Activated T-cell treated with anti-CD3 and anti-CD28 coated beads for 48 hours (primary cell): ENCODE data around the gene ZDHHC20.
A peak's percentile ranks its signal among the peaks of the same experiment; 100 is the strongest.

Experiments
- DNase-seq: peaks from one replicate; pipeline ENCODE4 v3.0.0-alpha.2; 2020; ENCODE audit warnings: low read depth

The ZDHHC20 gene, protein sequence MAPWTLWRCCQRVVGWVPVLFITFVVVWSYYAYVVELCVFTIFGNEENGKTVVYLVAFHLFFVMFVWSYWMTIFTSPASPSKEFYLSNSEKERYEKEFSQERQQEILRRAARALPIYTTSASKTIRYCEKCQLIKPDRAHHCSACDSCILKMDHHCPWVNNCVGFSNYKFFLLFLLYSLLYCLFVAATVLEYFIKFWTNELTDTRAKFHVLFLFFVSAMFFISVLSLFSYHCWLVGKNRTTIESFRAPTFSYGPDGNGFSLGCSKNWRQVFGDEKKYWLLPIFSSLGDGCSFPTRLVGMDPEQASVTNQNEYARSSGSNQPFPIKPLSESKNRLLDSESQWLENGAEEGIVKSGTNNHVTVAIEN

DNA sequence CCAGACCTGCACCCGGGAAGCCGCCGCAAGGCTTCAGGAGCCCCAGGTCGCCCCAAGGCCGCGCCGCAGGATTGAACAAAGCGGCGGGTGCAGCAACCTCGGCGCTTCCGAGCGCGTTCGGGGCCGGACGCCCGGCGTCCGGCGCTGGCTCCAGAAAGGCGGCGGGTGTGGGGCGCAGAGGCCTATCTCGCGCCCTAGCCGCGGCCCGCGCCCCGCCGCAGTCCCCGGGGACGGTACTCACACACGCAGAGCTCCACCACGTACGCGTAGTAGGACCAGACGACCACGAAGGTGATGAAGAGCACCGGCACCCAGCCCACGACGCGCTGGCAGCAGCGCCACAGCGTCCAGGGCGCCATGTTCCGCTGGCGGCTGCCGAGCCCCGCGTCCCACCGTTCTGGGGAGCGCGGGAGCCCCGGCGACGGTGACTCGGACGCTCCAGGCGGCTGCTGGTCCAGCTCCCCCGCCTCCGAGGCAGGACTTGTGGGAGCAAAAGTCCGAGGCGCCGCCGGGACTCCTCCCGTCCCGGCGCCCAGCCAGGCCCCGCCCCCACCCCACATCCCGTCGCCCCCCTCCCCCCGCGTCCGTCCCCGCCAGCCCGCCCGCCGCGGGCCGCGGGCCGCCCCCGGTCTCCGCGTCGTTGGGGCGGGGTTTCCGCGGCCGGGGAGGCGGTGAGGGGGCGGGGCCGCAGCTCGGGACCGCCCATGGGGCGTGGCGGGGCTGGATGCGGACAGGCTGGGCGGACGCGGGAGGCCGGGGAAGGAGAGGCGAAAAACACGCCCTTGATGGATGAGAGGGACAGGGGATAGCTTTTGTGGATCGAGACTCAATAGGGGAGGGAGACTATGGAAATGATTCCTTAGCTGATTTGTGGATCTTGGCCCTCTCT is at the start of gene ZDHHC20:
TSS of gene ZDHHC20 (minus strand) at position 491 of the 889 bp plus-strand sequence. CDS start at position 359, 132 bp downstream.
- DNase-seq, result peak; percentile 93

DNA sequence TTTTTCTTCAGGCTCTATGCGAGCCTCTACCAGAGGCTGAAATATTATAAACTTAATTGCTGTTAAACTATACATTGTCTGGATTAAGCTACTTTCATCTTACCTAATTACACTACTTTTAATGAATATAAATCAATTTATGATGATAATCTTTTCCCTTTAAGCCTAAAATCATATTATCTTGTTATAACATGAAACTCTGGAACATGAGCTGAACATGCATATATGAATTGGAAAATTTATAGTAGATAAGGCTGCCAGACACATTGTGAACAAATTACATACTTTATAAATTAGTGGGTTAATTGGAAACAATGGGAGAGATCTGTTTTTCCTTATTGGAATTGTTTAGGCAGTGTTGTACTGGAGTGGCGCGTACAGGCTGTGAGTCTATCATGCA is 45.3 kb upstream of the ZDHHC20 start:
- DNase-seq, result no peak

DNA sequence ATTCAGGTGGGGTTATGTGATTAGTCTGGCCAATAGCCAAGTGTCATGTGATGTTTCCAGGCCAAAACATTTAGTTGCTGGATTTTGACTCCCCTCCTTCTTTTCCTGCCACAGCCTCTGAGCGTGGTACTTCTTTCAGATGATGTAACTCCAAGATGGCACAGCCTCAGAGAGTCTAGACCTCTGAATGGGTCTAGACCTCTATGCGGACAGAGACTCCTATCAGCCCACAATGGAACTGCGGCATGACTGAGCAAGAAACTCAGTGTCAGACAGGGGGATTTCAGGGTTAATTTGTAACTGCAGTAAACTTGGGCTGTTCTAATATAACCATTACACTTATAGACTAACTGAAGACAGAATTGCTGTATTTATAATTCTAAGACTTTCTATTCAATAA is 42.6 kb upstream of the ZDHHC20 start:
- DNase-seq, result no peak

DNA sequence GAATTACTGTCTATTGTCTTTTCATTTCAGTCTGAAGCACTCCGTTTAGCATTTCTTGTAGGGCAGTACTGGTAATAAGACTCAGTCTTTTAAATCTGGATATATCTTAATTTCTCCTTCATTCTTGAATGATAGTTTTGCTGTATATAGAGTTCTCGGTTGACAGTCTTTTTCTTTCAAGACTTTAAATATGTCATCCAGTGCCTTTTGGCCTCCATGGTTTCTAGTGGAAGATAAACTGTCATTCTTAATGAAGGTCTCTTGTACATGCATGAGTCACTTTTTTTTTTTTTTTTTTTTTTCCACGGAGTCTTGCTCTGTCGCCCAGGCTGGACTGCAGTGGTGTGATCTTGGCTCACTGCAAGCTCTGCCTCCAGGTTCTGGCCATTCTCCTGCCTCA is 27.2 kb upstream of the ZDHHC20 start:
- no peak for DNase-seq

DNA sequence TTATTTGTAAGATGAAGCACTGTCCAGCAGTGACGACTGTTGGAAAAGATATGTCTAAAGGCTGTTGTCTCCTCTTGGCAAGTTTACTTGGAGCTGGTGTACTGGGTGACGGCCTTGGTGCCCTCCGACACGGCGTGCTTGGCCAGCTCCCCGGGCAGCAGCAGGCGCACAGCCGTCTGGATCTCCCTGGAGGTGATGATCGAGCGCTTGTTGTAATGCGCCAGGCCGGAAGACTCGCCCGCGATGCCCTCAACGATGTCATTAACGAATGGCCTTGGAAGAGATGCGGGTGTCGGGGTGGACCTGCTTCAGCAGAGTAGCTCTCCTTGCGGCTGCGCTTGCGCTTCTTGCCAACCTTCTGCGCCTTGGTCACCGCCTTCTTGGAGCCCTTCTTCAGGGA is 24.6 kb upstream of the ZDHHC20 start:
- no peak for DNase-seq

DNA sequence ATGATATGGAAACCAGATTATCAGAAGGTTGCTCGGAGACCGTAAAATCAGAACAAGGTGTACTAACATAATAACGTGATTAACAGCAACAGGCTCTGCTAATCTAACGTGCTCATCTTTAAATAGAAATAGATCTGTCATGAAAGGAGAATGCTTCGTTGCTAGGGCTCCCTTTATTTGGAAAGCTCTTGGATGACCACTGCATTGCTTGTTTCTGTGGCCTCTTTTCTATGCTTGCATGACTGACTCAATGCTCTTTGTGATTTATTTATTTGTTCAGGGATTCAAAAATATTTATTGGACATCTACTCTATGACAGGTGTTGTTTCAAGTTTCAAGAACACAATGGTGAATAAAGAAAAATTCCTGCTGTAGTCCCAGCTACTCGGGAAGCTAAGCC is 22.3 kb upstream of the ZDHHC20 start:
- DNase-seq, result no peak

DNA sequence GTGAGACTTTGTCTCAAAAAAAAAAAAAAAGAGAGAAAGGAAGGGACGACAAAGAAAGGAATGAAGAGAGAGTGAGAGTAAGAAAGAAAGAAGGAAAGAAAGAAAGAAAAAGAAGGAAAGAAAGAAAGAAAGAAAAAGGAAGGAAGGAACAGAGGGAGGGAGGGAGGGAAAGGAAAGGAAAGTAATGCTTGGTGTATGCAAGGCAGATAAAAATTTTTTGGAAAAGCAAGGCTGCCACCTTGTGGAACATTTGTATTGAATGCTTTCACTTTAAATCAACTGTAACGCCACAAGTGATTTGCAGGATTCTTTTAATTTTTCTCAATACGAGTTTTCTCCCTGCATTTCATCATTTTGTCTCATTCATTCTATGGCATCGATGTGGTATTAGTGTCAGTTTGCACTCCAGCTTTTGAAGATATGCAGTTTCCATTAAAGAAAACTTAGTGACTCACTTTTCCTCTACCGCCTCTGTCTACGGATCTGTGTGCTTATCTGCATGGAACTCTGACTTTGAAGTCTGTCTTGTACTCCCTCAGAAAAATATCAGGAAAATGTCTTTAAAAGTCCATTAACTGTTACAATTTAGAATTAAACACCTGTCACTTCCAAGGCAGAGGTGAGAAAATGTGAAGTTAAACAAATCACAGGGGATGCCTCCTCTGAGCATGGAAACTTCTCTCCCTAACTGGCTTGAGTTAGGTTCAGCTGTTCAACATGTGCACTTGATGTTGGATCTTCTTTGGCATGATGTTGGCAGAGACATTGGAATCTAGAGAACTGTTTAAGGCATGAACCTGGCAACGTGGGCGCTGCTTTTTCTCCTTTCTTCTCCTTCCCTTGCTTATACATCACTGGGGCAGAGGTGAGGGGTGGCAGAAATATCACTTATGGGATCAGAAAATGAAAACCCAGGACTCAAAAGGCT is 20.0 kb upstream of the ZDHHC20 start:
- no peak for DNase-seq

DNA sequence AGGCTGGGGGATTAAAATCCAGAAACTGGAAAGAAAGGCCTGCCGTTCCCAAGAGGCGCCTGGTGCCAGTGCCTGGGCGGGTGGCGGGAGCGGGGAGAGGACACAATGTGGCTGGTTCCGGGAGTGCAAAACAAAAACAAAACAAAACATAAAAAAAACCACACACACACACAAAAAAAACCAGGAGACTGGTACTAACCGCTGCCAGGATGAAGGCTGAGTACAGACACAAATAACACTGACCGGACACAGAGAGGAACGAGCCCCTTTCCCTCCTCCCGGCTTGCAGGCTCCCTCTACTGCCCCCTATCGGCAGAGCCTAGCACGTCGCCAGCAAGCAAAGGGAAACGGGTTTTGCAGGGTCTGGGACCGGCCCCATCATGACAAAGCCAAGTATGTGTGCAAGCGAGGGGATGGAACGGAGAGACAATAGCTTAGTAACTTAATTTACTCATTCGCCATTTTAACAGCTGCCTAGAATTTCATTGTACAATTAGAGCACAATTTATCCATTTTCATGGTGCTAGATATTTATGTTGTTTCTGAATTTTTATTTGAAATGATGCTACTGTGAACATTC is 17.9 kb upstream of the ZDHHC20 start:
- DNase-seq, result peak; percentile 70

DNA sequence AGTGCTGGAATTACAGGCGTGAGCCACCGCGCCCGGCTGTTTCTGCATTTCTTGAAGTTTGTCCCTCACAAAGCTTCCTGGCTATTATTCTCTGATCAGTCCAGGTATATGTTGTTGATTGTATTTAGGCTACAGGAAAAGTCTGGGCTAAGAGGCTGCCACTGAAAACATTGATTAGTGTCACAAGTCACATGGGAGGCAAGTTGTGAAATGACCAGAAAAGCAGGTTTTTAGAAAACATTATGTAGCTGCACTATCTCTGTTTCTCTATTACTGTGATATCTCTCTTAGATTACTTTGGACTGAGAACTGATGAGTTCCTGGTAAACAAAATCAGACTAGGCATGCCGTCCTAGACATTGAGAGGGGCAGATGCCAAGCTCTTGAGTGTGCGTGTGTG is 16.0 kb upstream of the ZDHHC20 start:
- no peak for DNase-seq

DNA sequence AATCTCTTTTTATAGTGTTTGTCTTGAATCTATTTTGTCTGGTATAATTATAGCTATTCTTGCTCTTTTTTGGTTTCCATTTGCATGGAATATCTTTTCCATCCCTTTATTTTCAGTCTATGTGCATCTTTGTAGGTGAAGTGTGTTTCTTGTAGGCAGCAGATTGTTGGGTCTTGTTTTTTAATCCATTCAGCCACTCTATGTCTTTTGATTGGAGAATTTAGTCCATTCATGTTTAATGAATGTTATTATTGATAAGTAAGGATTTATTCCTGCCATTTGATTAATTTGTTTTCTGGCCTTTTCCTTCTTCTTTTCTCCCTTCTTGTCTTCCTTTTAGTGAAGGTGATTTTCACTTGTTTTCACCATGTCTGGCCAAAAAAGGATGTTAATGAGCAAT is 11.7 kb upstream of the ZDHHC20 start:
- DNase-seq, result no peak

DNA sequence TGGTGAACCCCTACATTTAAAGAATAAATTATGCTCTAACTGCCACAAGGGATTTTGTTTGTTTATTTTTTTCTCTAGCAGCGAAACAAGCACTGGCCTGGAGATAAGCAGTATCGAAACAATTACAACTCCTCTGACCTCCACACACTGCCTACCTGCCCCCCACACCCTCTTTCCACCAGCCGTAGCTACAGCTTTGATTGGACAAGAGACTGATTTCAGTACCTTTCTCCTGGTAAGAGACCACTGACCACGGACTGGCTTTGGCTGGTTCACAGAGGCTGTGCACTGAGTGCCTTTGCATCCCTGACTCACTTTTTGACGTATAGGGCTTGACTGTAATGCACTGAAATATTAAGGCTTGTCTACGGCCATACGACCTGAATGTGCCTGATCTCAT is 7.4 kb upstream of the ZDHHC20 start:
- no peak for DNase-seq

DNA sequence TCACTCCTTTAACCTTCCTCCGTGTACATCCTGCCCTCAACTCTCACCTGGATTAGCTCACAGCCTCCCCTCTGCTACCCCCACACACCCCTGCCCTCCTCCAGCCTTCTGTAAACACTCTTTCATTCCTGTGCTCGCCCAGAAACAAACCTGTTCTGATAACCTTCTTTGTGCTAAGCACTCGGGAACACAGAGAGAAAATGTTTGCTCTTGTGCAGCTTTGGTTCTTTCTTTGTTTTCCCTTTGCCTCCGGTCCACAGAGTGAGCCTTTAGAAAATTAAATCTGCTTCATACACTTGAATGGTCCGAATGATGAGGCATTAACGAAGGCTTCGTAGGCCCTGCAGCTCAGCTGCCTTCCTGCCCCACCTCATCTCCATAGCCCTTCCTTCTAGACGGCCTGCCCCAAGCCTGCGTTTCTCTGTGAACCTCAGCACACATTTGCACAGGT is 6.6 kb upstream of the ZDHHC20 start:
- DNase-seq, result no peak

DNA sequence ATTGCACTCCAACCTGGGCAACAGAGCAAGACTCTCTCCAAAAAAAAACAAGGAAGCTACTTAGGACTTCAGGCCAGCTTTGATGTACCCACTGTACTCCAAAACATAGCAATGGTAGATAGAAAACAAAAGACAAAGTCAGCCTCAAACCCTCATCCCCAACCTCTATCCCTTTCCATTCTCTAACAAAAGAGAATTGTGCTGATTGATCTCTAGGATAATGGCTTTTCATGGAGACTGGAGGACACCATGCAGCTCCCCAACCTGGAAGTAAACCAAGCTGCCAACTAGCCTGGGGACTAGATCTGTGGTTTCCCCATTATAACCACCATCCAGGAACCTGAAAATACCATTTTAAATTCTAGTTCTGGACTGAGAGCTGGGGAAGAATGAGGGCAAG is 4.3 kb upstream of the ZDHHC20 start:
- DNase-seq, result no peak

DNA sequence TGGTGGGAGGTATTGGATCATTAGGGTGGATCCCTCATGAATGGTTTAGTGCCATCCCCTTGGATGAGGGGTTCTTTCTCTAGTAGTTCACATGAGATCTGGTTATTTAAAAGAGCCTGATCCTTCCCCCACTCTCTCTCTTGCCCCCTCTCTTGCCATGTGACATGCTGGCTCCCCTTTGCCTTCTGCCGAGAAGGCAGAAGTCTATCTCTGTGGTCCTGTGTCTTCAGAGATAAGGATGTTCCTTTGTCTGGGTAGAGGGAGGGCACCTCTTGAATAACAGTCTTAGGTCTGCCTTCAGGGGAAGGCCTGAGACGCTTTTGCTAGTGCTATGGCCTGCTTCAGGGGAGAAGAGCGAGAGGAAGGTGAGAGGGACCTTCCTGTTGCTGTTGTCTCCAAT is 2.0 kb upstream of the ZDHHC20 start:
- no peak for DNase-seq

DNA sequence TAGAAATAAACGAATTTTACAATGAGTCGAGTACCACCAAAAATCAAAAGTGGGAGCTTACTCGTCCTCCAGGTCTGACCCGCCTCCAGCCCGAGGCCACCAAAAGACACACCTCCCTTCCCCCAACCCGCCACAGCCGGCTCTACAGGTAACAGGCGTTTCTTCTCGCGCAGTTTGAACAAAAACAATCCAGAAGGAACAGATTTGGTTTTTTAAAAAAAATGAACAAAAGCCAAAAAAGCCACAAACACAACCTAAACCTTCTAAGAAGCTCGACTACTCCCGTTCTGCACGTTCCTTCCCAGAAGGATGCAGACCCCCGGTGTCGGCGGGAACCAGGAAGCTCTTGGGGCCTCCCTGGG is 671 bp downstream of the ZDHHC20 start:
- peak; percentile 39 for DNase-seq

DNA sequence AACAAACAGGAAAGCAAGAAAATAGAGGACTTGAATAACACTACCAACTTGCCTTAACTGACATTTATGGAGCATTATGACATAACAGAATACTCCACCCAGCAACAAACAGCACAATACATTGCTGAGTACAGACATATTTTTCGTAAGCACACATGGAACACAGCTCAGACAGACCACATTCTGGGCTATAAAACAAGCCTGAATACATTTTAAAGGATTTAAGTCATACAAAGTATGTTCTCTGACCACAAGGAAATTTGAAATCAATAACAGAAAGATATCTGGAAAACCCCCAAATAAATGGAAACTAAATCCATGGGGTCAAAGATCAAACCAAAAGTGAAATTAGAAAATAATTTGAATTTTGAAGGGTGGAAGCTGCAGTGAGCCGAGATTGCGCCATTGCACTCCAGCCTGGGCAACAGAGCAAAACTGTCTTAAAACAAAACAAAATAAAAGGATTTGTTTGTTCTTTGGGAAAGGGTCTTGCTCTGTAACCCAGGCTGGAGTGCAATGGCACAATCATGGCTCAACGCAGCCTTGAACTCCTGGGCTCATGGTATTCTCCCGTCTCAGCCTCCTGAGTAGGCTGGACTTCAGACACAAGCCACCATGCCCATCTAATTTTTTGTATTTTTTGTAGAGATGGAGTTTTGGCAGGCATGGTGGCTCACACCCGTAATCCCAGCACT is 5.6 kb downstream of the ZDHHC20 start:
- no peak for DNase-seq

DNA sequence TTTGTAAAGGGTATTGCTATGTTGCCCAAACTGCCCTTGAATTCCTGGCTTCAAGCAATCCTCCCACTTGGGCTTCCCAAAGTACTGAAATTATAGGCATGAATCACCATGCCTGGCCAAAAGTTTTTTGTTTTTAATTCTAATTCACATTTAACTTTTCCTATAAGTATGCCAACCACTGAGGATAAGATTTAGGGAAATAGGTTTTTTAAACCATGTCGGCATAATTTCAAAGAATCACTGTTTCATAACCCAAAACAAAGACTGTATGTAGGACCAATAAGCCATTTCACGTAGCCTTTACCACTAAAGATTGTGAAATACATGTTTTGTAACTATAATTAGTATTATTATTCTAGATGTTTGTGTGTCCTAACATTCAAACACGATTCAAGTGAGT is 8.2 kb downstream of the ZDHHC20 start:
- DNase-seq, result no peak

DNA sequence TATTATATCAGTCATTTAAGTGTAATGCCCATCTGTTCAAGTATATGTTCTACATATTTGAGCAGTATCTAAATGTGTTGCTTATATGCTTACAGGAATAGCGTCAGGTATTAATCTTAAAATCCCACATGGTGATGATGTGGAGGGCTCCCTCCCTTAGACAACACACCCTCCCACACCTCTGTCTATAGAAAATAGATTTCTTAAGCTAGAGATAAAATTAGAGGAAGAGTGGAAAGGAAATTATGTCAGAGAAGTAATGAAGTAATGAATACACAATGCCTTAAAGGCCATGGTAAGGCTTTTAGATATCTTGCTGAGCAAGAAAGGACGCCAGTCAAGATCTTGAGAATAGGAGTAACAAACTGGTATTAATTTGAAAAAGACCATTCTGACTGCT is 12.4 kb downstream of the ZDHHC20 start:
- DNase-seq, result no peak

DNA sequence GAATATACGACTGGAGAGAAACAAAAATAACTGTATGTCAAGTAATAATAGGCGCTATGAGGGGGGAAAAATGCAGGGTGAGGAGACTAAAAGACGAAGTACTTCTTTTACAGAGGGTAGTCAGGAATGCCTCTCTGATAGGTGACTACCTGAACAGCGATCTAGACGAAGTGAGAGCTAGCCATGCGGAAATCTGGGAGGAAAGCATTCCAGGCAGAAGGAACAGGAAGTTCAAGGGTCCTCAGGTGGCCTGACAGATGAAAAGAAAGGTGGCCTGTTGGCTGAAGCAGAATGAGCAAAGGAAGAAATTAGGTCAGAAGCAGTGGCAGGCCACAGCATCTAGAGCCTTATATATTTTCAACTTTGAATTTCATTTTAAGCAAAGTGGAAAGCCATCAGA is 13.3 kb downstream of the ZDHHC20 start:
- DNase-seq, result no peak

DNA sequence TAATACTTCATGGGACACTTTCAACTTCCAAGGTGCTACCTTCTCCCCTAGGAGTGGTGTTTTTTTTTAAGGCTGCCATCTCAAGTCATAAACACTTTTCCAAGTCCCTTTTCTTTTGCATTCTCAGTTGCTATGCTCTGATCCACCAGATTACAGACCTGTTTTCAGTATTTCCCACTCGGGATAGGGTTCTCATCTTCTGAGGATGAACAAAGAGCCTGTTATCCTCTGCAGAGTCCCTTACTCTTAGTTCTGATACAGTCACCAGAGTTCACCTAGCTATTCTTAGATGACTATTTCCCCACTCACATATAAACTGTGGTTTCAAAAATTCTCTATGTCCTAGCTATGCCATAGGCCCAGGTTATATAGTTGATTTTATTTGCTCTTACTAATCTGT is 15.9 kb downstream of the ZDHHC20 start:
- DNase-seq, result no peak

DNA sequence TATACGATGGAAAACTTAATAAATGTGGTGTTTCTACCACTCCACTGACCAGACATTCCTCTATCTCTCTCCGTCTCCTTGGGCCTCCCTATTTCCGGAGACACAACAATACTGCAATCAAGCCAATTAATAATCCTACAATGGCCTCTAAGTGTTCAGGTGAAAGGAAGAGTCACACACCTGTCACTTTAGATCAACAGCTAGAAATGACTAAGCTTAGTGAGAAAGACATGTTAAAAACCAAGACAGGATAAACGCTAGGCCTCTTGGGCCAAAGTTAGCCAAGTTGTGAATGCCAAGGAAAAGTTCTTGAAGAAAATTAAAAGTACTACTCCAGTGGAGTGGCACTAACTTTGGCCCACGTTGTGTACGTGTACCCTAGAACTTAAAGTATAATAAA is 22.5 kb downstream of the ZDHHC20 start:
- no peak for DNase-seq
